ENCODE results near the gene CCL4.
A peak's percentile ranks its signal among the peaks of the same experiment; 100 is the strongest.

The CCL4 gene

GRCh38 chr17:36088670-36089338 lies 14.8 kb upstream of the CCL4 start:
- no peaks in the 10 kb centered on the region for H3F3A ChIP-seq (ENCODE audit: low read depth)
- H4K20me1 ChIP-seq (ENCODE audit: insufficient read depth, low read length, poor library complexity, severe bottlenecking), result no peaks in the 10 kb centered on the region
- no peak overlapping the region for H3K4me3 ChIP-seq (ENCODE audit: low read length, poor library complexity, severe bottlenecking)
- H3K9ac ChIP-seq (ENCODE audit: low read depth, low read length, poor library complexity, severe bottlenecking), result no peak overlapping the region
- no peak overlapping the region for H3K4me2 ChIP-seq (ENCODE audit: low read depth, low read length, poor library complexity, severe bottlenecking)
- TF ChIP-seq EZH2phosphoT487 (IDR thresholded peaks at IDR 0.05; ENCODE audit: borderline replicate concordance), result no peak
- no peak for TF ChIP-seq CTCF (conservative IDR thresholded peaks at IDR 0.05; ENCODE audit: low read length)
- no peaks in the 10 kb centered on the region for H3K27me3 ChIP-seq (ENCODE audit: insufficient read depth, low read length, poor library complexity, severe bottlenecking)
- H2AFZ ChIP-seq (ENCODE audit: low read length), result no peak overlapping the region
- H3K9me3 ChIP-seq (ENCODE audit: insufficient read depth, low read depth, low read length), result no peaks in the 10 kb centered on the region
- no peaks in the 10 kb centered on the region for H3K9me2 ChIP-seq (replicated peaks; ENCODE audit: low read depth, low read length)
- peaks cover 6% of the 10 kb centered on the region for H3K4me1 ChIP-seq (ENCODE audit: insufficient read depth, low read length, poor library complexity, severe bottlenecking)
- H3K79me2 ChIP-seq (ENCODE audit: insufficient read depth, low read length), result no peaks in the 10 kb centered on the region
- H3K36me3 ChIP-seq (ENCODE audit: insufficient read depth, low read length), result no peaks in the 10 kb centered on the region

- H4K20me1 ChIP-seq (ENCODE audit: insufficient read depth, low read length, poor library complexity, severe bottlenecking), result no peaks in the 10 kb centered on the region
- no peak overlapping the region for H3K9ac ChIP-seq (ENCODE audit: low read depth, low read length, poor library complexity, severe bottlenecking)
- H3K4me1 ChIP-seq (ENCODE audit: insufficient read depth, low read length, poor library complexity, severe bottlenecking), result peaks cover 6% of the 10 kb centered on the region
- H3K4me3 ChIP-seq (ENCODE audit: low read length, poor library complexity, severe bottlenecking), result no peak overlapping the region
- no peaks in the 10 kb centered on the region for H3K9me3 ChIP-seq (ENCODE audit: insufficient read depth, low read depth, low read length)
- no peaks in the 10 kb centered on the region for H3K79me2 ChIP-seq (ENCODE audit: insufficient read depth, low read length)
- TF ChIP-seq CTCF (conservative IDR thresholded peaks at IDR 0.05; ENCODE audit: low read length) (no peak), EZH2phosphoT487 (IDR thresholded peaks at IDR 0.05; ENCODE audit: borderline replicate concordance) (no peak)
- no peaks in the 10 kb centered on the region for H3K36me3 ChIP-seq (ENCODE audit: insufficient read depth, low read length)
- no peak overlapping the region for H2AFZ ChIP-seq (ENCODE audit: low read length)
- no peaks in the 10 kb centered on the region for H3K27me3 ChIP-seq (ENCODE audit: insufficient read depth, low read length, poor library complexity, severe bottlenecking)
- H3K4me2 ChIP-seq (ENCODE audit: low read depth, low read length, poor library complexity, severe bottlenecking), result peak overlapping the region; percentile 28
- H3F3A ChIP-seq (ENCODE audit: low read depth), result no peaks in the 10 kb centered on the region
- H3K9me2 ChIP-seq (replicated peaks; ENCODE audit: low read depth, low read length), result no peaks in the 10 kb centered on the region
These were observed 14.2 kb upstream of the CCL4 start for GRCh38 chr17:36089339-36089865.

GRCh38 chr17:36089888-36090836 lies 13.5 kb upstream of the CCL4 start, which contains the start of gene CCL3:
CCL3 (minus strand) TSS chr17:36090143; CDS start chr17:36090058, 85 bp downstream.
- no peaks in the 10 kb centered on the region for H3F3A ChIP-seq (ENCODE audit: low read depth)
- no peaks in the 10 kb centered on the region for H3K36me3 ChIP-seq (ENCODE audit: insufficient read depth, low read length)

More at GRCh38 chr17:36089888-36090836, 13.5 kb upstream of the CCL4 start, which contains the start of gene CCL3:
- Histone ChIP-seq H3K4me1 (ENCODE audit: insufficient read depth, low read length, poor library complexity, severe bottlenecking) (peaks cover 6% of the 10 kb centered on the region), H2AFZ (ENCODE audit: low read length) (no peak within 1 kb of the TSS), H3K9me2 (replicated peaks; ENCODE audit: low read depth, low read length) (no peaks in the 10 kb centered on the region), H3K27me3 (ENCODE audit: insufficient read depth, low read length, poor library complexity, severe bottlenecking) (no peaks in the 10 kb centered on the region), H3K4me2 (ENCODE audit: low read depth, low read length, poor library complexity, severe bottlenecking) (peak within 1 kb of the TSS; percentile 28), H3K9ac (ENCODE audit: low read depth, low read length, poor library complexity, severe bottlenecking) (no peak within 1 kb of the TSS), H3K4me3 (ENCODE audit: low read length, poor library complexity, severe bottlenecking) (peak within 1 kb of the TSS; percentile 10), H4K20me1 (ENCODE audit: insufficient read depth, low read length, poor library complexity, severe bottlenecking) (no peaks in the 10 kb centered on the region), H3K79me2 (ENCODE audit: insufficient read depth, low read length) (no peaks in the 10 kb centered on the region), H3K9me3 (ENCODE audit: insufficient read depth, low read depth, low read length) (no peaks in the 10 kb centered on the region)
- TF ChIP-seq EZH2phosphoT487 (IDR thresholded peaks at IDR 0.05; ENCODE audit: borderline replicate concordance) (no peak), CTCF (conservative IDR thresholded peaks at IDR 0.05; ENCODE audit: low read length) (no peak)
